Brain microvascular endothelial cell (primary cell): ENCODE results near the gene THPO.

ENCODE experiments used
- DNase-seq: peaks from one replicate; pipeline ENCODE4 v3.0.0-alpha.2; 2020
- H3K27ac ChIP-seq: fragments of 250-450 bp; sonication (Bioruptor Pico); 2 replicates; pipeline ENCODE4 v1.5.1; 2020; ENCODE audit warnings: mild to moderate bottlenecking, moderate library complexity
- H3K27me3 ChIP-seq: fragments of 250-450 bp; sonication (Bioruptor Pico); replicated peaks from 2 replicates; pipeline ENCODE4 v1.5.1; 2020; ENCODE audit warnings: mild to moderate bottlenecking
- H3K36me3 ChIP-seq: fragments of 250-450 bp; sonication (Bioruptor Pico); replicated peaks from 2 replicates; pipeline ENCODE4 v1.5.1; 2020; ENCODE audit warnings: mild to moderate bottlenecking
- H3K4me3 ChIP-seq: 2 replicates; pipeline ENCODE4 v1.5.1; 2011; ENCODE audit warnings: low read depth, mild to moderate bottlenecking, control low read depth, low read length, moderate library complexity
- in situ Hi-C: cut with HindIII; loops from 2 replicates; pipeline ENCODE4 v1.10.0; 2017; ENCODE audit warnings: low sequenced_read_pairs, low pct_ligation_motif_present
- TF ChIP-seq, protein P1 (sequence below): IDR thresholded peaks from 2 replicates; pipeline ENCODE4 v1.5.1; 2011; ENCODE audit warnings: low read depth, mild to moderate bottlenecking, moderate library complexity, low read length, control low read depth, inconsistent platforms; ENCODE audit errors: missing control alignments

THPO gene

DNA sequence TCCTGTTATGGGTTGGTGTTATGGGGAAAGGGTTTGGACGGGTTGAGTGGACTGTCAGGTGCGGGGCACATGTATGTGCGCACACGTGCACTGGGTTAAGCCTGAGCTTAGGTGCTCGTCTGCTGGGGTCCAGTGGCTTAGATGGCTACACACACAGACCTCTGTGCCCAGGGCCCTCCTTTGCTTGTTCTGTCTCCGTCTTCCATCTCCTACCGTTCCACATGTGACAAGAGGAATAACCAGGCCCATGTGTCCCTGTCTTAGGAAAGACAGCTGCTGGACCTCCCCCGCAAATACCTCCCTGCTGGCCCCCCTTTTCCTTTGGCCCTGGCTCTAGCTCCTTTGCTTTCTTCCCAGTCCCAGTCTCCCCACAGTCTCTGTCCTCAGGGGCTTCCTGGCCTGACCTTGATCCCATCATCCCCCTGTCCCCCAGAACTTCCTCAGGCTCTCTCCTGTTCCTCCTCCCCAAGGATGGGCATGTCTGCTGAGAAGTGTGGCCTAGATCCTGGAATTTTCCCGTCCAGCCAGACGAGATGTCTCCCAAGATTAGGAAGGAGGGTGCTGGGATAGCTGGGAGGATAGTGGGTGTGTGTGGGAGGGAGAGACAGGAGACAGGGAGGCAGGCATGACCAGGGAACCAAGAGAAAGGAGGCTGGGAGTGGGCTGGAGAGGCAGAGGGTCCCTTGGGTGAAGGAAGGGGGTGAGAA lies 797 bp upstream of the THPO start:
- Histone ChIP-seq H3K27ac (no peak overlapping the region), H3K36me3 (no peaks in the 10 kb centered on the region), H3K4me3 (no peak overlapping the region), H3K27me3 (peaks cover 47% of the 10 kb centered on the region)
- TF ChIP-seq, protein P1, sequence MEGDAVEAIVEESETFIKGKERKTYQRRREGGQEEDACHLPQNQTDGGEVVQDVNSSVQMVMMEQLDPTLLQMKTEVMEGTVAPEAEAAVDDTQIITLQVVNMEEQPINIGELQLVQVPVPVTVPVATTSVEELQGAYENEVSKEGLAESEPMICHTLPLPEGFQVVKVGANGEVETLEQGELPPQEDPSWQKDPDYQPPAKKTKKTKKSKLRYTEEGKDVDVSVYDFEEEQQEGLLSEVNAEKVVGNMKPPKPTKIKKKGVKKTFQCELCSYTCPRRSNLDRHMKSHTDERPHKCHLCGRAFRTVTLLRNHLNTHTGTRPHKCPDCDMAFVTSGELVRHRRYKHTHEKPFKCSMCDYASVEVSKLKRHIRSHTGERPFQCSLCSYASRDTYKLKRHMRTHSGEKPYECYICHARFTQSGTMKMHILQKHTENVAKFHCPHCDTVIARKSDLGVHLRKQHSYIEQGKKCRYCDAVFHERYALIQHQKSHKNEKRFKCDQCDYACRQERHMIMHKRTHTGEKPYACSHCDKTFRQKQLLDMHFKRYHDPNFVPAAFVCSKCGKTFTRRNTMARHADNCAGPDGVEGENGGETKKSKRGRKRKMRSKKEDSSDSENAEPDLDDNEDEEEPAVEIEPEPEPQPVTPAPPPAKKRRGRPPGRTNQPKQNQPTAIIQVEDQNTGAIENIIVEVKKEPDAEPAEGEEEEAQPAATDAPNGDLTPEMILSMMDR = no peak
- DNase-seq = no peak
- in situ Hi-C loops = no loop called here

DNA sequence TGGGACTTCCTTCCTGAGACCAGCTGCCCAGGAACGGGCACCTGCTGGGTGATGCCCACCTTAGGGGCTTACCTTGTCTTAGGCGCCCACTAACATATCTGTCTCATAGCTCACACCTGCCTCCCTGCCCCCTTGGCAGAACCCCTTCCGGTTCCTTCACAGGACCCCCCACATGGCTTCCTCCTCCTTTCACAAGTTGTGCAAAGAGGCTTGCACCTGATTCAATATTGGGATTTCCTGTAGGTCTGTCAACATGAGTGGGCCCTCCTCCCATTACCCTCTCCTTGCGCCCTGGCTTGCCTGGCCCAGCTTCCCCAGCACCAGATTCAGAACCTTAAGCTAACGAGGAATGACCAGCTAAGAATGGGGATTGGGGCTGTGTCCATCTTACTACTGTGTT lies 633 bp downstream of the THPO start:
- H3K27ac ChIP-seq = no peak overlapping the region
- no peak for DNase-seq
- TF ChIP-seq, protein P1 = no peak
- H3K27me3 ChIP-seq = peaks cover 47% of the 10 kb centered on the region
- H3K4me3 ChIP-seq = no peak overlapping the region
- in situ Hi-C loops = no loop called here
- no peaks in the 10 kb centered on the region for H3K36me3 ChIP-seq

DNA sequence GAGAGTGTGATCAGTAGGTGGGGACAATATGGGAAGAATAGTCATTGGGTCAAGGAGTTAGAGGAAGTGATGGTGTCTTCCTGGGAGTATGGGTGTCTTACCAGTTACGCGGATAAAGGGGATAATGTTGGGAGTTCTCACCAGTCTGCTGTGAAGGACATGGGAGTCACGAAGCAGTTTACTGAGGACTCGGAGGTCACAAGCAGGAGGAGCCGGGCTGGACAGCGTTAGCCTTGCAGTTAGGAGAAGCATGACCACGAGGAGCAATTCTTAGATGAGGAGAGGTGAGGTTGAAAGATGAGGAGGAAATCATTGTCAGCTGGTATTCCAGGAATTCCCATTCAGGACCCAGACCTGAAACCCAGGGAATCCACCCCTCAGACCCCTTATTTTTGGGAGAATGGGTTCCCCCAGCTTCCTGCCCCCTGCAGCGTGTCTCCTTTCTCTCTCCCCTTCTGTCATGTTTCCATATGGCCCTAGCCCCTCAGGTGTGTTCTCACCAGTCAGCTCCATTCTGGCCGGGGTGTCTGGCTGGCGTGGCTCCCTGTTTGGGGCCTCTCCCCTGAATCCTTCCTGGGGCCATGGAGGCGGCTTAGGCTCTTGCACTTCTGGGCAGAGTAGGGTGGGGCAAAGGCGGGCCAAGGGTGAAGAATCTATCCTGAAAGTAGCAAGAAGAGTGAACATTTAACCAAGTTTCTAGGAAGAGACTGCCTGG lies 2.1 kb downstream of the THPO start:
- DNase-seq = no peak
- Histone ChIP-seq H3K36me3 (no peaks in the 10 kb centered on the region), H3K27me3 (peaks cover 33% of the 10 kb centered on the region), H3K4me3 (no peak overlapping the region), H3K27ac (no peak overlapping the region)
- TF ChIP-seq, protein P1 = no peak
- in situ Hi-C loops = no loop called here

DNA sequence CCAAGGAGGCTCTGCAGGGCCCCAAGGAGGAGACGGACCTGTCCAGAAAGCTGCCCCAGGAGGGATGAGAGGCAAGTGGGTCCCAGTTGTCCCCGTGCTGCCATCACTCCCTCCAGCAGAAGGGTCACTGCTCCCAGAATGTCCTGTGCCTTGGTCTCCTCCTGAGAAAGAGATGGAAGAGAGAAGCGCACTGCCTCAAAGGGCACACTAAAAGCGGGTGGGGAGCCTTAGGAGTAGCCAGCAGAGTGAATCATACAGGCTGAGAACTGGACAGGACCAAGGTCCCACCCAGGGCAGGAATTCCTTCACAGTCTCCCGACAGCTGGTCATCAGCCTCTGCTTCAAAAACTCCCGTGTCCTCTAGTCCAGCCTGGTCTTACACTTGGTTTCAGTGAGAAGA lies 4.6 kb downstream of the THPO start:
- TF ChIP-seq, protein P1 = no peak
- Histone ChIP-seq H3K36me3 (peaks cover 7% of the 10 kb centered on the region), H3K27ac (no peak overlapping the region), H3K27me3 (peaks cover 15% of the 10 kb centered on the region), H3K4me3 (no peak overlapping the region)
- DNase-seq = no peak
- in situ Hi-C loops = loop anchor here (25.0 kb wide), 1 partner anchor 164 kb away; no protein-coding TSS in a partner anchor

GRCh38 chr3:184372911-184373310 lies 5.1 kb downstream of the THPO start:
- H3K27me3 ChIP-seq = peaks cover 10% of the 10 kb centered on the region
- no peak overlapping the region for H3K4me3 ChIP-seq

More at GRCh38 chr3:184372911-184373310, 5.1 kb downstream of the THPO start:
- in situ Hi-C loops = loop anchor here (25.0 kb wide), 1 partner anchor 164 kb away; no protein-coding TSS in a partner anchor
- no peak for DNase-seq
- Histone ChIP-seq H3K36me3 (peaks cover 13% of the 10 kb centered on the region), H3K27ac (no peak overlapping the region)
- TF ChIP-seq, protein P1 = no peak
